Measurements from ENCODE around the gene LIPE. TPM values are rescaled to one million over a fixed set of nuclear protein-coding genes. Genes with fewer than 3 reads are reported as not detected.

Gene LIPE
- total RNA-seq, 4 donors from 2014 or later = 77.1 to 717 (median 234) TPM

DNA sequence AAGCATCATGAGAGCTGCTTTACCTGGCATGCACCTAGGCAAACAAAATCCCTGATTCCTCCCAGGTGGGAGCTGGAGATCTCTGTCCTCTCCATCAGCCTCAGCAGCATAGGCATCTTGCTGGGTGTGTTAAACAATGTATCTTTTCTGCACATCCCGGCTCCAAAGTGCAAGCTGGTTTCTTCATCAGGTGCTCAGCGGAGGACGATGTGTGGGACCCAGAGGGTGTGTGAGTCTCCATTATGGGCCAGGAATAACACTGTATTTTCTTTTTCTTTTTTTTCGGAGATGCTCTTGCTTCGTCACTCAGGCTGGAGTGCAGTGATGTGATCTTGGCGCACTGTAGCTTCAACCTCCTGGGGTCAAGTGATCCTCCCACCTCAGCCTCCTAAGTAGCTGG lies 47.0 kb downstream of the LIPE start:
- H3K9me3 ChIP-seq = no peaks in the 10 kb centered on the region

DNA sequence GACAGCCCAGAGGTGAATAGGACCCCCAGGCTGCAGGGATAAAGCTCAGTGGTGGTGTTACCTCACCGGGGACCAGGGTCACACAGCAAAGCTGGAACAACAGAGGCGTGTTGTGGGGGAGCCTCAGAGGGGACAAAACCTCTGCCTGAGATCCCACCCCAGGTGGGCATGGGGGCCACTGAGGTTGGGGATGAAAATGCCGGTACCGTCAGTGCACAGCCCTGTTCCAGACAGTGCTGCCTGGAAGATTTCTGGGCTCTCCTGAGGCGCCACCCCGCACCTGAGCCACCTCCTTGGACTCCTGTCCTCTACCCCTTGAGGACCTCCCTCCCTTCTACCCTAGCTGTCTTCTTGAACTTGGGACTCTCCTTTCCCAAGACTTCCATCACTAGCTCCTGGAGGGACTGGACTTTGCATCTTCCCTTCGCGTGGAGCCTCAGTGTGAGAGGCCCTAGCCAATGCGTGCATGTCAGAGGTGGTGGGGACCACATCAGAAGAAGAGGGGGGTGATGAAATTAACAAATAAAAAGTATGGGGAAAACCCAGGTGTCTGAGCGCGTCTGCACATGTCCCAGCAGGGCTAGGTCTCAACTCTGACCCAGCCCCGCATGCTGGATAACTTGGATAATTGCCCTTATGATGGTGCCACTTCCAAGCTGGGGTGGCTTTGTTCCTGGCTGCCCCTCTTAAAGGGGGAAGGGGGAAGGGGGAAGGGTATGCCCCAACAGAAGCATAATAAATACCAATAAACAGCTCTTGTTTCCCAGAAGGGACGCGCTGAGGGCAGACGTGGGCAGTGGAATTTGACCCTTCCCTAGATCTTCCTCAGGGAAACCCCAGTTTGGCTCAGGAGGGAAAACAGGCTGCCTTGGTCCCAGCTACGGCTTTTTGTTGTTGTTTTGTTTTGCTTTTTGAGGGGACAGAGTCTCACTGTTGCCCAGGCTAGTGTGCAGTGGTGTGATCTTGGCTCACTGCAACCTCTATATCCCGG lies 48.7 kb downstream of the LIPE start:
- DNase-seq (ENCODE audit: low spot score in 2 of 2) = no peak
- H3K36me3 ChIP-seq = peaks cover 0 to 37% (median 0%) of the 10 kb centered on the region in 3 donors
- no peaks in the 10 kb centered on the region for H3K9me3 ChIP-seq
- 55 to 56% methylated on average over 17 of the region's 17 CpGs for WGBS, 2 donors
- H3K4me3 ChIP-seq = no peak overlapping the region
- peaks cover 0 to 7% (median 0%) of the 10 kb centered on the region in 4 donors for H3K4me1 ChIP-seq
- TF ChIP-seq, protein P1, sequence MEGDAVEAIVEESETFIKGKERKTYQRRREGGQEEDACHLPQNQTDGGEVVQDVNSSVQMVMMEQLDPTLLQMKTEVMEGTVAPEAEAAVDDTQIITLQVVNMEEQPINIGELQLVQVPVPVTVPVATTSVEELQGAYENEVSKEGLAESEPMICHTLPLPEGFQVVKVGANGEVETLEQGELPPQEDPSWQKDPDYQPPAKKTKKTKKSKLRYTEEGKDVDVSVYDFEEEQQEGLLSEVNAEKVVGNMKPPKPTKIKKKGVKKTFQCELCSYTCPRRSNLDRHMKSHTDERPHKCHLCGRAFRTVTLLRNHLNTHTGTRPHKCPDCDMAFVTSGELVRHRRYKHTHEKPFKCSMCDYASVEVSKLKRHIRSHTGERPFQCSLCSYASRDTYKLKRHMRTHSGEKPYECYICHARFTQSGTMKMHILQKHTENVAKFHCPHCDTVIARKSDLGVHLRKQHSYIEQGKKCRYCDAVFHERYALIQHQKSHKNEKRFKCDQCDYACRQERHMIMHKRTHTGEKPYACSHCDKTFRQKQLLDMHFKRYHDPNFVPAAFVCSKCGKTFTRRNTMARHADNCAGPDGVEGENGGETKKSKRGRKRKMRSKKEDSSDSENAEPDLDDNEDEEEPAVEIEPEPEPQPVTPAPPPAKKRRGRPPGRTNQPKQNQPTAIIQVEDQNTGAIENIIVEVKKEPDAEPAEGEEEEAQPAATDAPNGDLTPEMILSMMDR (IDR thresholded peaks at IDR 0.05) = no peak
- no peak for TF ChIP-seq POLR2A (IDR thresholded peaks at IDR 0.05)
- no peak for TF ChIP-seq EP300 (IDR thresholded peaks at IDR 0.05)
- H3K27me3 ChIP-seq = peaks cover 0 to 10% of the 10 kb centered on the region in 2 donors
- no peak overlapping the region for H3K27ac ChIP-seq

More for the DNA sequence above, 47.0 kb downstream of the LIPE start:
- Histone ChIP-seq H3K4me1 (peaks cover 0 to 7% (median 0%) of the 10 kb centered on the region in 4 donors), H3K4me3 (no peak overlapping the region), H3K36me3 (peaks cover 0 to 21% (median 0%) of the 10 kb centered on the region in 3 donors), H3K27ac (no peak overlapping the region), H3K27me3 (peaks cover 0 to 17% of the 10 kb centered on the region in 2 donors)
- TF ChIP-seq, protein P1 (IDR thresholded peaks at IDR 0.05) = no peak
- TF ChIP-seq POLR2A (IDR thresholded peaks at IDR 0.05) (no peak), EP300 (IDR thresholded peaks at IDR 0.05) (no peak)
- 71 to 75% methylated on average over 6 of the region's 6 CpGs for WGBS, 2 donors
- no peak for DNase-seq (ENCODE audit: low spot score in 2 of 2)

DNA sequence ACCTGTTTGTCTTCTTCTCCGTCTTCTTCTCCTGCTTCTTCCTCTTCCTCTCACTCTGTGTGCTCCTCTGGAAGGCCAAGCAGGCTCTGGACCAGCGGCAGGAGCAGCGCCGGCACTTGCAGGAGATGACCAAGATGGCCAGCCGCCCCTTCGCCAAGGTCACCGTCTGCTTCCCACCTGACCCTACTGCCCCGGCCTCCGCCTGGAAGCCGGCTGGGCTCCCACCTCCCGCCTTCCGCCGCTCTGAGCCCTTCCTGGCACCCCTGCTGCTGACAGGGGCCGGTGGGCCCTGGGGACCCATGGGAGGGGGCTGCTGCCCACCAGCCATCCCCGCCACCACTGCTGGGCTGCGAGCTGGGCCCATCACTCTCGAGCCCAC lies 51.0 kb downstream of the LIPE start:
- WGBS, 2 donors = 95 to 97% methylated on average over 17 of the region's 17 CpGs
- Histone ChIP-seq H3K36me3 (peaks cover 0 to 59% (median 0%) of the 10 kb centered on the region in 3 donors), H3K4me1 (peaks cover 0 to 7% (median 0%) of the 10 kb centered on the region in 4 donors), H3K9me3 (no peaks in the 10 kb centered on the region), H3K4me3 (no peak overlapping the region), H3K27me3 (peaks cover 0 to 1% of the 10 kb centered on the region in 2 donors), H3K27ac (no peak overlapping the region)
- no peak for DNase-seq (ENCODE audit: low spot score in 2 of 2)
- TF ChIP-seq EP300 (IDR thresholded peaks at IDR 0.05) (no peak), POLR2A (IDR thresholded peaks at IDR 0.05) (no peak)
- TF ChIP-seq, protein P1 (IDR thresholded peaks at IDR 0.05) = no peak

DNA sequence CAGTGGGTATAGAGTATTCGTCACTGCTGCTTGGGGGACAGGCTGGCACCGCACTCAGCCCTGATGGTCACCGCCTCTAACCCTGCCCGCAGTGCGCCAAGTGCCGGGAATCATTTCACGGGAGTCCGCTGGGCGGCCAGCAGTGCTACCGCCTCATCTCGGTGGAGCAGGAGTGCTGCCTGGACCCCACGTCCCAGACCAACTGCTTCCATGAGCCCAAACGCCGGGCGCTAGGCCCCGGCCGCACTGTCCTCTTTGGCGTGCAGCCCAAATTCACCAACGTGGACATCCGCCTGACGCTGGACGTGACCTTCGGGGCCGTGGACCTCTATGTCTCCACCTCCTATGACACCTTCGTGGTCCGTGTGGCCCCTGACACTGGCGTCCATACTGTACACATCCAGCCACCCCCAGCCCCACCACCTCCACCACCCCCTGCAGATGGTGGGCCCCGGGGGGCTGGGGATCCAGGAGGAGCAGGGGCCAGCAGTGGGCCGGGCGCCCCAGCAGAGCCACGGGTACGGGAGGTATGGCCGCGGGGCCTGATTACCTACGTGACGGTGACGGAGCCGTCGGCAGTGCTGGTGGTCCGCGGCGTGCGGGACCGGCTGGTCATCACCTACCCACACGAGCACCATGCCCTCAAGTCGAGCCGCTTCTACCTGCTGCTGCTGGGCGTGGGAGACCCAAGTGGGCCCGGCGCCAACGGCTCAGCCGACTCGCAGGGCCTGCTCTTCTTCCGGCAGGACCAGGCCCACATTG lies 51.6 kb downstream of the LIPE start:
- 93% methylated on average over 39 to 42 of the region's 54 CpGs for WGBS, 2 donors
- peaks cover 0 to 7% (median 0%) of the 10 kb centered on the region in 4 donors for H3K4me1 ChIP-seq
- H3K27ac ChIP-seq = no peak overlapping the region
- H3K4me3 ChIP-seq = no peak overlapping the region
- no peaks in the 10 kb centered on the region for H3K27me3 ChIP-seq
- H3K36me3 ChIP-seq = peaks cover 0 to 63% (median 0%) of the 10 kb centered on the region in 3 donors
- no peaks in the 10 kb centered on the region for H3K9me3 ChIP-seq
- DNase-seq (ENCODE audit: low spot score in 2 of 2) = no peak
- TF ChIP-seq, protein P1 (IDR thresholded peaks at IDR 0.05) = no peak
- no peak for TF ChIP-seq POLR2A (IDR thresholded peaks at IDR 0.05)
- TF ChIP-seq EP300 (IDR thresholded peaks at IDR 0.05) = no peak

Measured in tibial nerve (tissue), 4 donors.